ENCODE measurements around the gene ANGPTL5.
"Not testable (repeated sequence)": the region's sequence is repeated elsewhere in the genome, so short reads cannot be mapped to it uniquely, and the experiment has no call there.

ANGPTL5 gene

DNA sequence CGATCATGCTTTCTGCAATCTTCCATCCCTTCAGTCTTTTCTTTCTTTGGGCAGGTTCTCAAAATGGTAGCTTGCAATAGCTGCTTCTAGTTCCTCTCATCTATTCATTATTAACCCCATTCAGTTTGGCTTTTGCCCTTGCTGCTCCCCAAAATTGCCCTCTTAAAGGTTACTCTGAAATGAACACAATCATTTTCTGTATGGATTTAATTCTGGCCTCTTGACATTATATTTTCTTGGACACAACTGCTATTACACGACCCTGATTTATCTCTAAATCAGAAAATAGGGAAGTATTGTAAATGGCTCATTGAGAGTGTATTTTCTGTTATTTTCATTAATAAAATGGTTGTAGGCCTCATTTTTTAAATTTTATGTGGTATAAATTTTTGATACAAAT is at the start of gene ANGPTL5:
Gene ANGPTL5 (minus strand): TSS at position 101 of the 400 bp plus-strand sequence. CDS start 8,613 bp downstream, outside the sequence.
- no peak for ATAC-seq

DNA sequence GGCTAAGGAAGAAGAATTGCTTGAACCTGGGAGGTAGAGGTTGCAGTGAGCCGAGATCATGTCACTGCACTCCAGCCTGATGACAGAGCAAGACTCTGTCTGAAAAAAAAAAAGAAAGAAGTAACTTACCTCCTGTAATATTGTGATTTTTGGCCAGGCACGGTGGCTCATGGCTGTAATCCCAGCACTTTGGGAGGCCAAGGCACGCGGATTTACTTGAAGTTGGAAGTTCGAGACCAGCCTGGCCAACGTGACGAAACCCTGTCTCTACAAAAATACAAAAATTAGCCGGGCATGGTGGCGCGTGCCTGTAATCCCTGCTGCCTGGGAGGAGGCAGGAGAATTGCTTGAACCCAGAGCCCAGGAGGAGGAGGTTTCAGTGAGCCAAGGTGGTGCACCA is 47.9 kb upstream of the ANGPTL5 start:
- not testable (repeated sequence) for ATAC-seq

DNA sequence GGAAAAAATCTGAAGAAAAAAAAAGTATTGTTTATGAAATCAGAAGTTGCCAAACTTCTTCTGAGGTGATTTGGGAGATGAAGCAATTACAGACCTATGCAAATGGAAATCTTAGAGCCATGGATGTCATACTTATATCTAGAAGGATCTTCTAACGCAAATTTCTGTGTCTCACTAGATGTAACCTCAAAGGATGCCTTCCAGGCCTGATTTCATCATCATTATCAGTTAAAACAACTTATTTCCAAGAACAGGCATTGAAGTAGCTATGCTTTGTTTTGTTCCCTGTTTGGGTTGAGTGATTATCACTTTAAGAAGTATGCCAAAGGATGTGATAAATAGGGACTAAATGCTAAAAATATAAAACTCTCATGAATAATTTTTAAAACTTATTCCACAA is 43.9 kb upstream of the ANGPTL5 start:
- no peak for ATAC-seq

DNA sequence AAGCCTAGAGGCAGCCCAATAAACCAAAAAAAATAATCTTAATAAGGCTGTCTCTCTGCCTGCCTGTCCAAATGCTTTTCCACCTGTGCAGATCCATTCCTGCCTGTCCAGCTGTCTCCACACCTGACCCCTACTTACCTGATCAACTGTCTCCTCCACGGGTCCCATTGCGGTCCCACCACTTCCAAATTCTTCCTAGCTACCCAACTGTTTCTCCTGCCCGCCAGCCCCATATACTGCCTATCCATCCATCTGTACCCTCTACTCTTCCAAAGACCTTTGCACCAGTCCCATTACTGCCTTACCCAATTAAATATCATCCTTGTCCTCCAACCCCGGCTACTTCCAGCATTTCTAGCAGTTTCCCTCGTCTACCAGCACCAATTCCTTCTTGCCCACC is 39.4 kb upstream of the ANGPTL5 start:
- no peak for ATAC-seq

DNA sequence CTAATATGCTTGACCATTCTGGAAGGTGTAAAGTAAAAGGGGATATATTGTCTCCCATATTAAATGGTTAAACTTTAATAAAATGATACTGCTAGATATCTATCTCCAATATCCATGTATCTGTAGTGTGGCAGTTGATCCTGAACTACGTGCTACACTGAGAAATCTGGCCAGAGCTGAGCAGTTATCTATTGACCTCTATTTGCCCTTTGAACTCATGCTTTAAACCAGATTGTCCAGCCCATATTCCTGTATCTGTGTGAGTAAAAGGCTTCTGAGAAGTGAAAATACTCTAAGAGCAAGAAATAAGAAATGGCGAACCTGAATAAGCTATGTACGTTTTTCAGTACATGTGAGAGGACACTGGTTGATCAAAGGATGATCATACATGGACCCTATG is 39.0 kb upstream of the ANGPTL5 start:
- no peak for ATAC-seq

DNA sequence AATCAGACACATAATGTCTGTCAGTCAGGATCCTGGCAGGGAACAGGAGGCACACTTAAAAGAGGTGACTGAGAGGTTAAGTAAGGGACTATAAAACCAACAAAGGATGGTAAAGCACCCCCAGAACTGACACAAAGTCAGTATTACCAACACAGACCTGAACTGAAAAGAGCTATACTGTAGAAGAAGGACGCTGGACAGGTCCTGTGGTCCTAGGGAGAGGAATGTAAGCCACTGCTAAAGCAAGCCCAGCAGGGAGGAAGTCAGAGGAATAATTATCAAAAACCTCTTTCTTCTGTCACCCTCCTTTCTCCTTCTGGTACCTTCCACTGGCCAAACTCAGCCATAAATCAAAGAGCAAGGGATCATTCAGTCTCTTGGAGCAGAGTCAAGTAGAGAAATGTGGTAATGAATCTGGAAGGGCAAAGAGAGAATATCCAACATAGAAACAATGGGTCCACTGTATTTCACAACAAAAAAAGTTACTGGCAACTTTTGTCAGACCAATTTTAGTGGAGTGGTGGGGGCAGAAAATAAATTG is 33.4 kb upstream of the ANGPTL5 start:
- no peak for ATAC-seq

DNA sequence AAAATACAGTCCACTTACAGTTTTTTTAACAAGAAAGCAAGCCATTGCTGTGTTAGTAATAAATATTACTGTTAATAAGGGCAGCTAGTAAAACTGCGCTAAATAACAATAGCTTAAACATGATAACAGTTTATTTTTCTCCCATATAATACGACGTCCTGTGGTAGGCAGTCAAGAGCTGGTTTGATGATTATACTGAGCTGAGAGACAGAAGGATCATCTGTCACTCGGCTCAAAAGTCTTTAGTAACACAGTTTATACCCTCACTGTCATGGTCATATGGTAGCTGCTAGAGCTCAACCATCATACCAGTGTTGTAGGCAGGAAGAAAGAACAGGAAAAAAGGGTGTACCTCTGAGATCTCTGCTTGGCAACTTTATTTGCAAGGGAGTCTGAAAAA is 29.1 kb upstream of the ANGPTL5 start:
- no peak for ATAC-seq

DNA sequence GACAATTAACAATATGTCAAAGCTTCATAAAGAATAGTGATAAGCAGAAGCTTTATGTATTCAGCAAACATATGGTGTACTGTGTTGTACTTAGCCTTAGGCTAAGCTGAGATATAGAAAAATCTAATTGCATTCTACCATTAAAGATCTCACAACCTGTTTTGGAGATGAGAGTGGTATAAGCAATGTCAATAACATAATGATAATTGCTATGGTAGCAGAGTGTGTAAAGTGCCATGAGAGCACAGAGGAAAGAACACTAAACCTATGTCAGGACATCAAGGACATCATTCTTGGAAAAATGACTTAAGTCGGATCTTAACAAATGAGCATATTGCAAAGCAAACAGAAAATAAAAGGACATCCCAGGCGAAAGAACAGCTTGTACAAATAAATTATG is 28.6 kb upstream of the ANGPTL5 start:
- no peak for ATAC-seq

DNA sequence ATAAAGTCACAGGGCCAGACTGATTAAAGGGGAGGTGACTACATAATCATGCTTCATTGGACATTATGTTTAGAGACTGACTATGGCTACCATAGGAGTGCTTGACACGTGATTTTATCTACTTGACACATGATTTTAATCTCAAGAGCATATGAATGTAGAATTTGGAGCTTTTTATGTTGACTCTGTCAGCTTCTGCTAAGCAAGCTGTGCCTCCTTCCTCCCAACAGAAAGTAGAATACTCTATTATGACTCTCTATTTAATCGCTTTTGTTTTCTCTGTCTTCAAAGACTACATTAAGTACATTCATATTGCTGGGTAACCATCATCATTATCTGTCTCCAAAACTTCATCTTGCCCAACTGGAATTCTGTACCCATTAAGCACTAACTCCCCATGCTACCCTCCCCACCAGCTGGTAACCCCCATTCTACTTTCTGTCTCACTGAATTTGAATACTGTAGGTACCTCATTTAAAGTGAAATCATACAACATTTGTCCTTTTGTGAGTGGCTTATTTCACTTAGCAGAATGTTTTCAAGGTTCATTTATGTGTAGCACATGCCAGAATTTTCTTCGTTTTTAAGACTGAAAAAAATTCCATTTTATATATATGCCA is 24.7 kb upstream of the ANGPTL5 start:
- ATAC-seq = no peak

DNA sequence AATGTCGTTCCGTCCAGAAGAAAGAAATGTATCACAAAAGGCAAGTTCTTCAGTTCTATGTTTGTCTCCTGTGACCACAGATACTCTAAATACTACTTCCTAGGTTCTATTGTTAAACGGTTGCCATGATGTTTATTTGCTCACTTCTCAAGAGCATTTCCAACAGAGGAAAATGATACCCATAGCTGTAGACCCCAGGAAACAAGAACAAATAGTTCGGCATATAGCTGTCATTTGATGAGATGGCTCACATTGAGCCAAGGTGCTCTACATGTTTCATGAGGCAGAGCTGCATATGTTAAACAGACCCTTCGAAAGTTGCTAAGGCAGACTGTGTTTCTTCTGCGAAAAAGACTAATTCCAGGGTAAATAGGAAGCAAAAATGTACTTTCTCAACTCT is 15.4 kb upstream of the ANGPTL5 start:
- ATAC-seq = no peak

DNA sequence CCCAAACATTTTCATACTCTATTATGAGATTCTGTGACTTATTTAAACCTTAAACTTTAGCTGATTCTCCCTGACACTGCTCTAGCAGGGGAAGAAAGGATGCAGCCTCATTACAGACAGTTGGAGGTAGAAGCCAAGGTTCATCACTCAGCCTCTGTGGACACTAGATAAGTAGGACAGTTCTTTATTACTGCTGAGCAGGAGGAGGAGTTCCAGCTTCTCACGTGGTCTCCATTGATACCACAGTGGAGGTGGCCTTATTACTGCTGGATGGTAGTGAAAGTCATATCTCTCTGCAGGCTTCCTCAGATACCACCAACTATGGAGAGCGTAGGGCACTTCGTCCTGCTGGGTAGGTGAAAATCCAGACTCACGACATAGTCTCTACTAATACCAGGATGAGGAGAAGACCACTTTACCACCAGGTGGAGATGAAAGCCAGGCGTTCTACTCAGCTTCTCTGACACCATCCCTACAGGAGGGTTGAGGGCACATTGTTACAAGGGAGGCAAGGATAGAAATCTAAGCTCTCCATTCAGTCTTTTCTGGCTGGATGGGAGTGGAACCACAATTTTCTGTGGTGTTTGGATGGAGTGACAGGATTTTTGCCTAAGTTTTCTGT is 13.1 kb upstream of the ANGPTL5 start:
- no peak for ATAC-seq

DNA sequence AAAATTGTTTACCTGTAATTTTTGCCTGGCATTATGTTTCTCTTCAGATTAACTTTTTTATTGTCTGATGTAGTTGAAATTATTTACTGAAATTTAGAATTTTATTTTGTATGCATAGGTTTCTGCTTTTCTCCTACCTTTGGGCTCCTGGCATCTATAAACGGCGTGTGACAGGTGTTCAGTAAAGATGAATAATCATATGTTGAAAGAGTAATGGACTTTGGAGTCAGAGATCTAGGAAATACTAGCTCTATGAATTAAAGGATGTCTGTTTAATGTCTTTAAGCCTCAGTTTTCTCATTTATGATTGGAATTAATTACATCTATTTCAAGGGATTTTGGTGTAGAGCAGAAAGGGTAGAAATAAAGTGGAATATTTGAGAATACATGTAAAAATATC is 7.2 kb upstream of the ANGPTL5 start:
- no peak for ATAC-seq

DNA sequence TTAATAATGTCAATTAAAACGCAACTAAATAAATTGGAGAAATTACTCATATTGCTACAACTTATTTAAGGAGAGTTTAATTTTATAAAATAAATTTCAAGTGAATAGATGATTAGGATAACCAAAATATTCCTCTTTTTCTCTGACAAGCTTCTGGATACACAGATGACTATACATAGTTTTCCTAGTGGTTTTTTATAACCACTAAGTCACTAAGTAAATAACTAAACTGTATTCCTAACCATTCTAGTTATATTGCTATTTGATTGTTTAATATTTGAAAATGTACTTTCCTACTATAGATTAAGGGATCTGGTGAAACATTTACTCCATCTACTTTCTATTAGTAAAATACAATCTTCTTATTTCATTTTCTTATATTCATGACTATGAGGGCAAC is 4.7 kb upstream of the ANGPTL5 start:
- ATAC-seq = no peak

DNA sequence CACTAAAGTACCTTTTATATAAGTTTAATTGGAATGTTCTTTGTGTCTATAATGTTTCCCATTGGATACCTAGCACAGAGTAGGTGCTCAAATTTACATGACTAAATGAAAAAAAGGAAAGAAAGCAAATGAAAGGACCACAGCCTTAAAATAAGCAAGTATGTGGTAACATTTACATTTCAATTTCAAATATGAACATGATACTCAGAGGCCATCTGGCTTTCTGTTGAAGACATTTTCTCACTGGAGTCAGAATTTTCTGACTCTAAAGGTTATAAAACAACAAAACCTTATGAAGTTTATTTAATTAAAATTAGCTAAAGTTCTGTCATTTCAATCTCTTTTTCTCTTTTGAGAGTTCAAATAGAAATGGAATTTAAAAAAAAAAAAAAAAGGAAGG is 904 bp upstream of the ANGPTL5 start:
- ATAC-seq = no peak

DNA sequence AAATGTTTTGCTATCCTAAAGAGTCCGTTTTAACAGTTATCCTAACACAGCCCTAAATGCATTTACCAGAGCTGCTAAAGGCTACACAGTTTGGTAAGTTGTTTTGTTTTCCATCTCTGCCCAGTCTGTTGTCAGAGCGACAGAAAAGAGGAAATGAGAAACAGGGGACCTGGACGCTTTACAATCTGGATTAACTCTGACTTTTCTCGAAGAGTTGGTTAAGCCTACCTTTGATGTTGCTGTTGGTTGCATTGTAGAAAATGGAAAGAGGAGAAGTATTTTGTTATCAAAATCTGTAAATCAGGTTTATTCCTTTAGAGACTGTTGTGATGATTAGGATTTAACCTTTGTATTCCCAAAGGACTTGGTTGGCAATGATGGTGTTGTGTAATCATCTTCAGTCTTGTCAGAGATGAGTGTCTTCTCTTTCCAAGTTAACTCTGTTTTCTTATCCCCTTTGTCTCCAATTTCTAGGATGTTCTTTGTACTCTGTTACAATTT is 481 bp downstream of the ANGPTL5 start:
- no peak for ATAC-seq

DNA sequence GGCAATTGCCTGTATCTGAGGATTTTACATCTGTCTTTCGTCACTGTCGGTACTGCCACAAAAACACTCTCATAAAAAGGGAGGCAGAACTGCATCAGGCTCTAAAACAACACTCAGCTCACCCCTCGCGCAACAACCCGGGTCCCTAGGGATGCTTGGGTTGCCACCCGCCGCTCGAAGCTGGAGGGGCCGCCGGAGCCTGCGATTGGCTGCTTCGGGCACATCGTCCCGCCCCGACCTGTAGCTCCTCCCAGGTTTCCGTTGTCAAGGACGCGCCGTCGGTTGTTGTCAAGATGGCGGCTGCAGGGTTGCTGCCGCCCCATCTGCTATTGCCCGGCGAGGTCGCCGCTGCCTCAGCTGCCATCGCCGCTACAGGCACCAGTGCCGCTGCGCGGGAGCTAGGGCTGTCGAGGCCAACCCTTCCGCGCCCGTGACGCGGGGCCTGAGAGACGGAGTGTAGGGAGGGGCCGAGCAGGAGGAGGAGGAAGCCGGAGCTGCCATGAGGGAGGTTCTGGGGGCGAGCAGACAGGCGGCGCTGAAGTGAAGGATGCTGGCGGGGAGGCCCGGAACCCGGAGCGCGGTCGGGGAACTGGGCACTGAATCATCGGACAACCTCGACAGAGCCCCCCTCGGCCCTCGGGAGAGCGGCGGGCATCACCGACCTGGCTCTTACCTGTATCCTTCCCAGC is 1.4 kb downstream of the ANGPTL5 start, which contains the start of gene CEP126:
Gene CEP126 (plus strand): TSS at position 273 of the 689 bp plus-strand sequence. CDS start 275 bp downstream, at position 548.
- peak; percentile 97 to 98 for ATAC-seq

DNA sequence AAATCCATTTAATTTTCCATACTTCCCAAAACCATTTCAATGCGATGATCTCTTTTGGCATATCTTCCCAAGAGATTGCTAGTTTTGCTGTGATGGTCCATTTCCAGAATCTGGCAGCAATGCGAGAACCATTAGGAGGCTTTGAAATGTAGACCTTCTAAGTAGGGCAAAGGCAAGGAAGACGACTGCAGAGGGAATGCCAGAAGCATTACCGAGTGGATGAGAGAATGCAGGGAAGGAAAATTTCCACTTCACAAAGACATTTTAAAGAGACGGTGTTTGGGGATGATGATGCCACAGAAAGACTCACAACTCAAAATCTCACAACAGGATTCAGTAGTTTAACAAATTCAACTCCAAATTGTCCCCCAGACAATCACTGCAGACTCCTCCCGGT is 2.0 kb downstream of the ANGPTL5 start:
- no peak for ATAC-seq

DNA sequence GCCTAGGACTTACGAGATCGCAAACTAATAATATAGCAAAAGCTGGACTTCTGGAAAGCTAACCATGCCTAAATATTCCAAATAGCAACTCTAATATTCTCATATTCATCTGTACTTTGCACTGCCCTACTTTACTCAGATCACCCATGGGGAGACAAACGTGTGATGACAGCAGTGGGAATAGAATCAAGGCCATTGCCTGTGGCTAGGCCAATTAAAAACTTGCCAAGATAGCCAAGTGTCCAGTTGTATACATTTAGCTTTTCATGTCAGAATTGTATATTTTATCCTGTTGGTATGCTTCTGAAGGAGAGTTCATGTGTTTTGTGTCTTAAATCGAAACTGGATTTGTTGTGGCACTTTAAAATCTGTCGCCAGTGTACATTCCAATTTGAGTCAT is 2.7 kb downstream of the ANGPTL5 start:
- ATAC-seq = no peak

DNA sequence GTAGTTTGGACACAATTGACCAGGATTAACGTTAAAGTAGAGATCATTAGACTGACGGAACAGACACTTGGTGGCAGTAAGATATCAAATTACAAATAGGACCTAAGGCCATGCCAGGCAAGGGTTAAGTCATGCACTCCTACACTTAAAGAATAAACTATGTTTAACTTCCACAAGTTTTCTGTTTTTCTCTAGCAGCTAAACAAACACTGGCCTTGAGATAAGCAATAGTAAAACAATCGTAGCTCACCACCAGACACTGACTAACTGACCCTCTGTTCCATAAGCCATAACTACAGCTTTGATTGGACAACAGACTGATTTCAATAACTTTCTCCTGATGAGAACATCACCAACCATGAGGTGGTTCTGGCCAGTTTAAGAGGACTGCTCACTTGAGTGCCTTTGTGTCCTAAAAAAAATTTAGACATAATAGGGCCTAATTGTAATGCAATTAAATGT is 3.5 kb downstream of the ANGPTL5 start:
- no peak for ATAC-seq

DNA sequence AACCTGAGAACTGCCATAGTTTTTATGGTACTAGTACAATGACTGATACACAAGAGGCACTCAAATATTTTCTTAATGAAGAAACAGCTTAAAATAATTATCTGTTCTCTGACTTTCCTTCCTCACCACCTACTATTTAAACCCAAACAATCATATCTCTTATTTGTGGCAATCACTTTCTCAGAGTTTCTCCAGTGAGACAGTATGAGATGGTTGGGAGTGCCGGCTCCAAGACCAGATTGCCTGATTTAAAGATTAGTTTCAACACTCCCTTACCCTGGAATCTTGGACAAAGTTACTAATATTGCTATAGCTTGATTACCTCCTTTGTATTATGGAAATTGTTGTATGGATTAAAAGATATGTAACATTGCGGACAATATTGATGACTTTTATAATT is 7.2 kb downstream of the ANGPTL5 start:
- ATAC-seq = no peak

DNA sequence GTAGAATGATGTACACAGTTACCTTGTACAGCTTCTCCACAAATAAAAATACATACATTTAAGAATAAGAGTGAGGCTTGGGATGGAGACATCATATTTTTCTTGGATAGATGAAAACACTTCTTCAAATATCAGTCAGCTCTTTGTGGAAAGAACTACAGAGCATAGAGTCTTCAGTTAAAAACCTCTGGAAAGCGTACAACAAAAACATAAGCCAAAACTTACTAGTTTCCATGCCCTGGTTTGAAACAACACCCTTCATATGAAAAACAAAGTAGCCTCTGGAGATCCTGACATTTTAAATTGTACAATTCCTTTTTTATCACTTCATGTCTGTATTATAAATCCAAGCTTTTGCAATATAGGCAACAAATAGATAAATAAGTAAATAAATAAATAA is 8.5 kb downstream of the ANGPTL5 start:
- ATAC-seq = no peak

DNA sequence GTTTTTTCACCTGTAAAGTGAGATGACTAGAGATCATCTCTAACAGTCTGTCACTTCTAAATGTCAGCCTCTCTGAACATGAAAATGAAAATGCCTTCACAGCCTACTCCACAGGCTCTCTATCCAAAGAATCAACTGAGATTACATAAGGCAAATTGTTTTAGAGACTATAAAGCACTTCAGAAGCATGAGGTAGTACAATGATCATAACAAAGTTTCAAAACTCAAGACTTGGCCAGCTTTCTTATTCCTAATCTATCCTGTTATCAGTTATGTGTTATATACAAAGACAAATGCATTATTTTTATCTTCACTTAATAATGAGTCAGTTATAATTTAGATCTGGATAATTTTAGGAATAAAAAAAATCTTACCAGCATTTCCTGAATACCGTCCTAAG is 21.8 kb downstream of the ANGPTL5 start:
- no peak for ATAC-seq

DNA sequence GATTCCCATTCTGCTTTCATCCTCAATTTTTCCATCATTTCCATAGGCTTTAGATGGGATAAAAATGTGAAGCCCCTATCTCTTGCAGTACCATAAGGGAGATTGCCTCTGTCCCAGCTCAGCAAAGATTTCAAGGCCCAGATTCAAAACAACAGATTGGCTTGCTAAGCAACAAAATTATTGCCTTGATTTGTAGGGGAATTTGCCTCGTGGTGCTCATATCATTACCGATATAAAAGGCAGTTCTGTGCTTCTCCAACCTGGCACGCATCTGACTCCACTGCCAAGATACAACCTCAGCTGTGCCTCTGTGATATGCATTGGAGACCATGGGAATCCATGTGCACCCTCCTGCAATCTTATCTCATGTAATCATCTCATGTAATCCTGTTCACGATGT is 26.6 kb downstream of the ANGPTL5 start:
- ATAC-seq = no peak

DNA sequence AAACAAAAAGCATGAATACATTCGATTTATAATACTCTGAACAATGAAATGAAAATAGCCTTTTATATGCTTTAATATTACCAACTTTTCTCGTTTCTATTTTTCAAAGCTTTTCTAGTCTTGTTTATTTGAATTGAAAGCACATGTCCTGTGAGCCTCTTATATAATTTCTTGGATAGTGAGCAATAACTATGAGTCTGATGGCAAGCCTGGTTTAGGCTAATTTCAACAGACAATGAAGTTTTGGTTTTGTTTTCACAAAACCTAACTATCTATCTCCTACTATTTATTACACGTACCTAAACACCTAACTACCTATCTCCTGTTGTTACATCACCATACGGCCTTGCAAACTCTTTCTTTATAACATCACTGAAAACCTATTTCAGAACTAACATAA is 30.7 kb downstream of the ANGPTL5 start:
- ATAC-seq = no peak
